ENCODE results near the gene ABLIM2. TPM values are rescaled to one million over a fixed set of nuclear protein-coding genes. Genes with fewer than 3 reads are reported as not detected.
"Not testable (repeated sequence)": the region's sequence is repeated elsewhere in the genome, so short reads cannot be mapped to it uniquely, and the experiment has no call there.

The ABLIM2 gene
- total and polyA plus RNA-seq, 2 of the 4 experiments (the other 2 are of a cell fraction): under 0.01 to 0.10 TPM

- H3K4me2 ChIP-seq (ENCODE audit: low read depth, low read length); in situ Hi-C loops (cut with MboI; ENCODE audit: low sequenced_read_pairs); H2AK9ac ChIP-seq (replicated peaks; ENCODE audit: low read depth, low read length, poor library complexity); H3K56ac ChIP-seq (ENCODE audit: extremely low read depth, insufficient read depth, low read length); H4K91ac ChIP-seq (ENCODE audit: insufficient read depth, low read depth, low read length); CTCF ChIA-PET; H3K4ac ChIP-seq (ENCODE audit: low read depth, low read length); H3K18ac ChIP-seq (ENCODE audit: low read depth, low read length); H2BK20ac ChIP-seq (ENCODE audit: low read depth, low read length); H3K14ac ChIP-seq (replicated peaks; ENCODE audit: low read depth, low read length); H3K27me3 ChIP-seq (ENCODE audit: control insufficient read depth, insufficient read depth, low read length); H3K9me1 ChIP-seq (ENCODE audit: insufficient read depth, low read length); H3K9ac ChIP-seq (ENCODE audit: low read depth, low read length); BruUV-seq (replicated peaks); H2BK5ac ChIP-seq (ENCODE audit: low read depth, low read length, poor library complexity, severe bottlenecking); H3K23ac ChIP-seq (ENCODE audit: low read depth, low read length); DNase-seq; POLR2A ChIA-PET (ENCODE audit: unreplicated experiment); intact Hi-C loops (cut with micrococcal nuclease); ATAC-seq (ENCODE audit: low read depth); H2BK15ac ChIP-seq (ENCODE audit: low read depth, low read length); H3K27ac ChIP-seq (ENCODE audit: insufficient read depth, low read length); H3K36me3 ChIP-seq (ENCODE audit: control insufficient read depth, insufficient read depth, low read length); H4K5ac ChIP-seq (ENCODE audit: low read depth, low read length); H4K8ac ChIP-seq (ENCODE audit: low read depth in 2 of 2, low read length in 2 of 2); H2BK120ac ChIP-seq (ENCODE audit: low read depth, low read length); H2AFZ ChIP-seq (replicated peaks; ENCODE audit: low read length, poor library complexity); H2AK5ac ChIP-seq (ENCODE audit: low read depth, low read length); H3K9me3 ChIP-seq (ENCODE audit: control insufficient read depth, insufficient read depth, low read length); dilution Hi-C loops (cut with HindIII; ENCODE audit: low sequenced_read_pairs, unreplicated experiment); H3K4me3 ChIP-seq (ENCODE audit: insufficient read depth, low read depth, low read length): not testable (repeated sequence)
- Histone ChIP-seq H3K4me1 (ENCODE audit: control insufficient read depth, insufficient read depth, low read length) (peaks cover 11% of the 10 kb centered on the region; the same call in 1 of the 2 replicates), H4K20me1 (ENCODE audit: insufficient read depth, low read length) (peaks cover 79% of the 10 kb centered on the region), H3K79me1 (ENCODE audit: low read depth in 1 of 2, low read length in 2 of 2) (peaks cover 6 to 59% of the 10 kb centered on the region in 2 experiments; a peak in 3 of 4 replicates)
- WGBS, 2 experiments (ENCODE audit: extremely low coverage in 2 of 2, insufficient read length in 1 of 2): 94% methylated on average over 14 of the region's 18 CpGs; no CpG with 5 or more reads in 1 of the 2 experiments
These were observed 240.4 kb downstream of the ABLIM2 start for GRCh38 chr4:7918187-7918586.
